Fibroblast of skin of abdomen (primary cell): ENCODE measurements around the gene MTCL1.

ENCODE experiments used
- DNase-seq: peaks from one replicate; pipeline ENCODE4 v3.0.0-alpha.2; 2013

MTCL1 gene

GRCh38 chr18:8842506-8842905, 137.2 kb downstream of the MTCL1 start:
- no peak for DNase-seq

GRCh38 chr18:8843005-8843404, 137.6 kb downstream of the MTCL1 start:
- DNase-seq, result no peak

DNA sequence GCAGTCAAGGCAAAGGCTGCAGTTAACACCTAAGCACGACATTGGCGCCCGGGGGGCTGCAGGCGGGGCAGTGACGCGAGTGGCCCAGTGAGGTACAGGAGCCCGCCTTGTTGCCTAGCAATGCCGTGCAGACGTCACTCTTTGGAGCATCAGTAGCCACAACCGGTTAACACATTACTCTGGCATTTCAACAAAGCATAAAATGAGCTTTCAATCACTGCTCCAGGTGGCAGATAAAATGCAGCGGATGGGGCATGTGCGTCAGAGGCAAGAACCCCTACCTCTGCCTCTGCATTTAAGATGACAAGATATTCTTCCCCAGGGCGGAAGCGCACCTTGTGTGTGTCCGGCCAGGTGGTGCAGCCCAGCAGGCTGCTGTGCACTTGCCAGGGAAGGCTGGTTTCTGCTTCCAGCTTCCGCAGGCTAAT, 139.4 kb downstream of the MTCL1 start:
- peak; percentile 72 for DNase-seq

DNA sequence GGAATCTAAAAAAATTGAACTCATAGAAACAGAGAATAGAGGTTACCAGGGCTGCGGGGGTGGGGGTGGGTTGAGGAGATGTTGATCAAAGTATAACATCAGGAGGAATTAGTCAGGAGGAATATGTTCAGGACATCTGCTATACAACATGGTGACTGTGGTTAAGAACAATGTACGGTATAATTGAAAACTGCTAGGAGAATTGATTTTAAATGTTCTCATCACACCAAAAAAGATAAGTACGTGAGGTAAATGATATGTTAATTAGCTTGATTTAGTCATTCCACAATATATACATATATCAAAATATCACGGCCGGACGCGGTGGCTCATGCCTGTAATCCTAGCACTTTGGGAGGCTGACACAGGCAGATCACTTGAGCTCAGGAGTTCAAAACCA, 140.2 kb downstream of the MTCL1 start:
- peak; percentile 59 for DNase-seq

- no peak for DNase-seq
These were observed 141.9 kb downstream of the MTCL1 start for GRCh38 chr18:8847066-8847755.

DNA sequence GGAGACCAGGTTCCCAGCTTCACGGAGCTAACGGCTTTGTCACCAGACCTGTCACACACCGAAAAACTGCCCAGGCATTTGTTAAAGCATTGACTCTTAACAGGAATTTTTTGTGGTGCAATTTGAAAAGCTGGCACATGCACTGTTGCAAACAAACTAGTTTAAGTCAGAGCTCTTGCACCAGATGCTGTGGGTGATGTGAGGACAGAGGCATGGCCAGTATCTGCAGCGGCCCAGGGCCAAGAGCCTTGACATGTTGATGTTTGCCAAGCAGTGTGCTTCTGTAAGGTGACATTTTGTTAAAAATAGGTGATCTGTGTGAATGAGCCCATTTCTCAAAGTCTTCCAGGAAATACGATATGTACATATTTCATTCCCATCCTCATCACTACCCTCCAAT, 142.5 kb downstream of the MTCL1 start:
- DNase-seq, result no peak

GRCh38 chr18:8848541-8848940, 143.2 kb downstream of the MTCL1 start:
- DNase-seq, result no peak

GRCh38 chr18:8849696-8850095, 144.3 kb downstream of the MTCL1 start:
- peak; percentile 50 for DNase-seq

GRCh38 chr18:8851659-8852058, 146.3 kb downstream of the MTCL1 start:
- no peak for DNase-seq

- DNase-seq, result no peak
These were observed 149.2 kb downstream of the MTCL1 start for GRCh38 chr18:8854550-8854949.

DNA sequence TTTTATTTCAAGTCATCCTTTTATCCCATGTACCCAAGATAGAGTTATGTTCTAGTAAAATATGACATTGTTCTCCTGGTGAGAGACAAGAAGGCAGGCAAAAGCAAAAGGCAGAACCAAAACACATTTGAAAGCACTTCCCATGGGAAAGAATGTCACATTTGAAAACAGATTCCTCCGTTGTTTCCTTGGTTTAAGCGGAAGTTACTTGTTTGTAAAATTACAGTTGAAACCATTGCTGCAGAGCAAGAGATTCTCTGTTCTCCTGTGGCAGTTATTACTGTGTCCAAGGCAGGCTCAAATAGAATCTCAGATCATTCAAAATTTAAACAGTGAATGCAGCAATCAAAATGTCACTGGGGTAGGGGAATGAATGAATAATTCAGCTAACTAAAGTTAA, 149.6 kb downstream of the MTCL1 start:
- no peak for DNase-seq

DNA sequence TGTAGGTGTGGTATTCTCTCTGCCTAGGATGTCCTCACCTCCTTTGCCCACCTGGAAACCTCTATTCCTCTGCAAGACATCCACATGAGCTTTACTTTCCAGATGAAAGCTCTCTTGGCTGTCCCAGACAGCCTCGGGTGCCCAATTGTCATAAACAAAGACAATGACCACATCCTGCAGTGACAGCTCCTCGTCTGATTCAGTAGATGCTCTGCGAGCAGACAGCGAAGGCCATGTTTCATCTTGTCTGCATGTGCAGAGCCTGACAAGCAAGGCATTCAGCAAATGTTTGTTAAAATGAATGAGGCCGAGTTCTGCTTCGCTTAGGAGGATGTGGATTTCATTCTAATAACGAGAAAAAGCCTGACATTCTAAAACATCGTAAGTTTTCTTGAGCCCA, 150.9 kb downstream of the MTCL1 start:
- DNase-seq, result no peak

DNA sequence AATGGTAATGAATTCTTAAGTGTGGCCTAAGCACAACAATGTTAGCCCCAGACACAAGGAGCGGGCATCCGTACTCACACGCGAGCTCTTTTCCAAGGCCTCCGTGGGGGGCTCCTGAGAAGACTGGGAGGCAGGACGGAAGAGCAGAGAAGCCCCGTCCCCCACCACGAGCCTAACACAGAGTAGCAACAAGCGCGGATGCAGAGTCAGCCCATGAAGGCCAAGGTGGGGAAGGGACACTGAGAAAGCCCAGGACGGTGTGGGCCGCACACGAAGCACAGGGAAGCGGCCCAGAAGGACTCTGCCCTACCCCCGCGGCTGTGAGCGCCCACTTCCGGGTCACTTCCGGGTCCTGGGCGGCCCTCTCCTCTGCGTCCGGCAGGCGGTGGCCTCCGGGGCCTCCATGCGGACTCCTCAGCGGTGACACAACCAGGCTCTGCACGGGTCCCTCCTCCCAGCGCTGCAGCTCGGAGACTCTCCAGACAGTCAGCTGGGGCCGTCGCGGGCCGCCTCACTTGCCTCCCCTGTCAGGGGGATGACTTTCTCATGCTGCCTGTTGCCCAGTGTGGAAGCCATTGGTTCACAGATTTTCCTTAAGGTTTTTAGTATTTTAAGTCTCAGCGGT, 151.5 kb downstream of the MTCL1 start:
- no peak for DNase-seq

GRCh38 chr18:8857806-8858205, 152.4 kb downstream of the MTCL1 start:
- no peak for DNase-seq

DNA sequence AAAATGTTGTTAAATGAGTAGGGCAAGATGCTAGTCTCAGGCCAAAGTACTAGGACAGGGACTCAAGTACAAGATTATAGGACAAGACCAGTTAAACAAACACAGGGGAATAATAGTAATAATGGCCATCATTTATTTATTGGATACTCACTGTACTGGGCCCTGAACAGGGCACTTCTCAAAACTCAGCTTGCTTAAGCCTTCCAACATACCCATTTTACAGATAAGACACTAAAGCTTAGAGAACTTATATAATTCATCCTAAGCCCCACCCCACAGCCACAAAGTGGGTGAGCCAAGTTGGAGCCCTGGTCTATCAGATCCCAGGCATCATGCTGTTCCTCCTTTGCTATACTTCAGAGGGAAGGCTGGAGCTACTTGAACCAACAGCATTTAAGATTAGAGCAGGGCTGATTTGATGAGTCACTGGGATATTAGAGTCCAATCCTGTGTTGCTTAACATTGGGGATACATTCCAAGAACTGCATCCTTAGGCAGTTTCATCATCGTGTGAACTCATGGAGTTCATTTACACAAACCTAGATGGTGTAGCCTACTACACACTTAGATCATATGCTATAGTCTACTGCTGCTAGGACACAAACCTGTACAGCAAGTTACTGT, 153.6 kb downstream of the MTCL1 start:
- peak; percentile 96 for DNase-seq

GRCh38 chr18:8860845-8861642, 155.7 kb downstream of the MTCL1 start:
- DNase-seq, result no peak

DNA sequence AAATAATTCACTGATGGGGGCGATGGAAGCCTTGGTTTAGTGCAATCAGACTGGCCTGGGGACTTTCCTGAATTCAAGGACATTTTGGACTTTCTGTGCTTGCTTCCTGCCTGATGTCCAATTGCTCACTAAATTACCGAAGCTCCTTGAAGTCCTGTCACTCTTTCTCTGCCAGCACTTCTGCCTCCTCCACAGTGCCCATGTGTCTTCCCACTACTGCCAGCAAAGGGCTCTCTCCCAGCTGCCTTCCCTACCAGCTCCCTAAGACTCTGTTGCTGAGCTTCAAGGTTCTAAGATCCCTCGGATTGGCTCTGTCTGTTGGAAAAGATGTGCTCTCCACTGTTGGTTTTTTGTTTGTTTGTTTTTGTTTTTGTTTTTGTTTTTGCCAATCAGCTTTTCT, 158.1 kb downstream of the MTCL1 start:
- no peak for DNase-seq

DNA sequence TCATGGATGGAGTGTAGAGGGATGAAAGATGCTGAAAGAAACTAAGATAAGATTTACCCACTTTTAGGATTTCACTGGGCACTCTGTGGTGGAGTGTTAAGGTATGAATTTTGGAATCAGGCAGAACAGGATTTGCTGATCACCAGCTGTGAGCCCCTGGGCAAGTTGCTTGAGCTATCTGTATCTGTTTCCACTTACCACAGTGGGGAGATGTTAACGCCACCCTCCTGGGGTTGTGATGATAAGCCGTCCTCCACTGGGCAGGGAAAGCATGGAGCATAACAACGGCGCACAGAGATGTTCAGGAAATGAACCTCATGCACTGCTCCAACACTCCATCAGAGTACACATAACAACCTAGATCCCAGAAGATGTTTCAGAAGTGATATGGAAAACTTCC, 160.6 kb downstream of the MTCL1 start:
- DNase-seq, result no peak

- no peak for DNase-seq
These were observed 161.3 kb downstream of the MTCL1 start for GRCh38 chr18:8866679-8867078.

DNA sequence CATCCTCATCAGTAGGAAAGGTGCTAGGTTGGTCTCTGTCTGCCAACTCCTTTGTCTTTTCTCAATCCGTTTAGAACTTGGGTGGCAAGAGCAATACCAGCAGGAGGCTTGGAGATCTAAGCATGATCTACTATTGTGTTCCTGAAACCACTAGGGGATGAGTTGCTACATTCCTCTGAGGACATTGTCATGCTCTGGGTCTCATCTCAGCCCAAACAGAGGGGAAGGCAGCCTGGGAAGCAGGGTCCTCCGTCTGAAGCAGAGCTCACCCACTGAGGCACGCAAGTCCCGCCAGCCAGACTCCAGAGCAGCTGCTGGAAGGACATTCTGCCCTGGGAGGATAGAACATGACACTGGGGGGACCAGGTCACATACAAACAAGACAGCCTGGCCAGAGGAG, 162.9 kb downstream of the MTCL1 start:
- no peak for DNase-seq

GRCh38 chr18:8868779-8869415, 163.5 kb downstream of the MTCL1 start:
- no peak for DNase-seq

- no peak for DNase-seq
These were observed 164.3 kb downstream of the MTCL1 start for GRCh38 chr18:8869696-8870095.

GRCh38 chr18:8870528-8870927, 165.2 kb downstream of the MTCL1 start:
- DNase-seq, result no peak
